Inflammatory macrophage treated with lipopolysaccharide for 1 hour (primary cell): ENCODE data around the gene RIT2.

ENCODE experiments used
- DNase-seq, 2 donors: peaks; one replicate each; pipeline ENCODE4 v3.0.0-alpha.2; 2020 to 2022

Gene RIT2

DNA sequence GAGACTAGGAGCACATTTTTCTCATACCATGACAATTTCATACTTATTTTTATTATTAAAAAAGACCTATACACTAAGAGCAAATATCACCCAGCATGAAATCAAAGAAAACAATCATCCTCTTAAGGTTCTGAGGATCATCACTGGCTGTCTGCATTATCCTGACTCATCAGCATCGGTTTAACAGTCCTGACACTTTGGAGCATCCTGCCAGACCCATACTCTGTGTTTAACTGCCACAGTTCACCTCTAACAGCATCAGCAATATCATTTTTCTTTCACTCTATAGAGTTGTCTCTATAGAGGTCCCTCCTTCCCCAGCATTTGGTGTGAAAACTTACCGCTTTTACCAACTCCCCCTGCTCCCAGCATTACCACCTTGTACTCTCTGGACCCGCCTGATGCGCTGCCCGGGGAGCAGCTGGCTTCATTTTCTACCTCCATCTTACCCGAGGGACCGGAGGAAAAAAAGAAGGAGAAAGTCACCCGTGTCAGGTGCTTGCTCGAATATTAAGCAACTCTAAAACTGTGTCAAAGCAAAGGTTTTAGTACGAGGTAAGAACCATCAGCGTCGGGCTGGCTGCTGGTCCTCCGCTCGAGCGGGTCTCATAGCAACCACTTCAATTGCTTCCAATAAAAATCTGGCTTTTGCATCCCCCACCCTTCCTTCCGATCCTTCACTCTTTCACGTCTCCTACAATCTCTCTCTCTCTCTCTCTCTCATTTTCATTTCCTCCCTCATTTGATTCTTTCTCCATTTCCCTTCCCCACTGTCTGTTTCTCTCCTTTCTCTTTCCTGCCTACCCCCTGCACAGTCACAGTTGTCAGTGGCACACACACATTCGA, at the start of gene RIT2:
TSS of gene RIT2 (minus strand) at position 610 of the 846 bp plus-strand sequence.
- DNase-seq: no peak

- DNase-seq: no peak
Observed at GRCh38 chr18:43161528-43161927, 46.0 kb upstream of the RIT2 start.

GRCh38 chr18:43160509-43160908, 45.0 kb upstream of the RIT2 start:
- DNase-seq: no peak

DNA sequence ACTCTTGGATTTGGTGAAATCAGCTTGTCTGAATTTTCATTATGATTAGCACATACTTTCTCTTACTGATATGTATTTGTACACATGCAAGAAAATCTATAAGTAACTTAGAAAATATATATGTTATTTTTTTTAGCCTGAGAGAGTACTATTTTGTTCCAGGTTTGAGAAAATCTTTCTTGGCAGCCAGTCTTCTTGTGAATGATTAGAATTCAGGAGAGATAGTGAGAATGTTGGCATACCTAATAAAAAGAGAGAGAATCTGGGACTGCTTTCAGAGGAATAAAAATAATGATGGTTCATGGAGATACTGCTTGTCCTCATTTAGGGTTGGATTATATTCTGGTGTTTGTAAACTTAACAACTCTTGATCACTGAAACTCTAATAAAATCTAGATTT, 44.4 kb upstream of the RIT2 start:
- DNase-seq: no peak

- DNase-seq: no peak
Observed at GRCh38 chr18:43159086-43159770, 43.7 kb upstream of the RIT2 start.

GRCh38 chr18:43158381-43158780, 42.9 kb upstream of the RIT2 start:
- DNase-seq: no peak

- DNase-seq: no peak
Observed at GRCh38 chr18:43155842-43156241, 40.4 kb upstream of the RIT2 start.

GRCh38 chr18:43148231-43148630, 32.7 kb upstream of the RIT2 start:
- DNase-seq: no peak

DNA sequence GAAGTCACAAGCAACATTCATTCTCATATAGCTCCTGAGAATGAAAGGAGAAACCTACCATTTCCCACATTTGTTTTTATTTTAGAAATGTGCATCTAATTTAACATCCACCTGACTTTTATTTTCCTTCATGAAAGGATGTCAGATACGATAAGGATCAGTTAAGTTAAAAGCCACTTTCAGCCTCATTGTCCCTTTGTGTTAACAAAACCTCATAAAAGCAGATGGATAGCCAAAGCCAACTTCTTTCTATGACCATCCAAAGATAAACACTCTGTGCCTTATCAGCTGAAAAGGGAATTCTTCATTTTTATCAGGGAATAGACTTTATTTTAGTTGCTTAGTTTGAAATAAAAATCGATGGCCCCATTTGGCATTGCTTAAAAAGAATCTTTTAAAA, 25.7 kb upstream of the RIT2 start:
- no peak for DNase-seq

- DNase-seq: no peak
Observed at GRCh38 chr18:43139288-43139946, 23.9 kb upstream of the RIT2 start.

DNA sequence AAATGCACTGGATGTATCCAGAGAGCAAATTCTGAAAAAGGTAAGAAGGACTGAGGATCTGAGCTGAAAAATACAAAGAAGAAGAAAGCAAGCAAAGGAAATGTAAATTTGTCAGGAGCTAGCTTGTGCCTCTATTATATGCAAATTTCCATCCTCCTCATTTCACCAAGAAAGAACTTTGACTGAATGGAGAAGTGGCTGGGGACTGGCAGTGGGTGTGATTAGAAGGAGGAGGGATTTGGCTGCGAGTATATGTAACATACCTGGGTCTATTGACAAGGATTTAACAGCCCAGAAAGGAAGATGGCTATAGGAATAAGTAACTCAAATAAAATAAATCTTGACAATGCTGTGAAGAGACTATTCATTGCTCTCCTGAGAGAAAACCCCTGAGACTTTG, 19.4 kb upstream of the RIT2 start:
- no peak for DNase-seq

DNA sequence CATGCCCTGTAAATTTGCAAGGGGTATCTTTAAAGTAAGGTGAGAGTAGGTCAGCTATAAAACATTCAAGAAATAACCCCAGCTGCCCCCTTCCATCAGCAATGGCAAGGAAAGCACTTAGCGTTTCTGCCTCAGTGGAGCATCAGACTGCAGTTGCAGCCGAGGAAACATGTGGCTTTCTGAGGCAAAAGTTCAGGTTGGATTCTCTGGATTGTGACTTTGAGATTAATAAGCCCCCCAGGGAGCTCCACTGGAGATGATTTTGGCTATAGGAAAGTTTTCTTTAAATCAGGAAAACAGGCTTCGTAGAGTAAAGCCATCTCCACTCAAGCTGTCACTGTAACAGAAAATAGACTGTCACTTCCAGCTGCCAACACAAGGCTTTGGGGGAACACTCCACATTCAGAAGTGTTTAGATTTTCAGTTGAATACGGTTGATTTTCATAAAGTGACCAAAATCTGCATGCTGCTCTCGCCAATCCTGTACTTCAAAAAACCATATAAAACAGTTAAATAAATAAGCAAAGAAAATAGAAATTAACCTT, 15.3 kb upstream of the RIT2 start:
- DNase-seq: no peak

- DNase-seq: no peak
Observed at GRCh38 chr18:43129946-43130524, 14.6 kb upstream of the RIT2 start.

DNA sequence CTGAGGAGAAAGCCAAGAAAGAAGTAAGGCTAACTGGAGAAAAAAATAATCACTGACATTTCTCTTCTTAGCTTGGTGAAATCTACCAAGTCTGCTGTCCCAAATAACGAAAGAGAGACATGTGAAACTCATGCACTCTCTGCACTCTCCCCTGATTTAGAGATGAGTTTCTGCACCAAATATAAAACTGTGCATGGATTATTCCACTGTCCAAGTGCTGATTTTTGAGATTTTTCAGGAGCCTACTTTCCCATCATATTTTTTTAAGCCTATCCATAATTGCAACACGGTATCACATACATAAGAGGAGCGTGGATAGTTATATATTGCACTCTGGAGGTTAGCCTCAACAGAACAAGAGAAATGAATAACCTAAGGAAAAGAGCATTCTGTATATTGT, 10.0 kb upstream of the RIT2 start:
- no peak for DNase-seq

GRCh38 chr18:43122955-43123354, 7.5 kb upstream of the RIT2 start:
- no peak for DNase-seq

DNA sequence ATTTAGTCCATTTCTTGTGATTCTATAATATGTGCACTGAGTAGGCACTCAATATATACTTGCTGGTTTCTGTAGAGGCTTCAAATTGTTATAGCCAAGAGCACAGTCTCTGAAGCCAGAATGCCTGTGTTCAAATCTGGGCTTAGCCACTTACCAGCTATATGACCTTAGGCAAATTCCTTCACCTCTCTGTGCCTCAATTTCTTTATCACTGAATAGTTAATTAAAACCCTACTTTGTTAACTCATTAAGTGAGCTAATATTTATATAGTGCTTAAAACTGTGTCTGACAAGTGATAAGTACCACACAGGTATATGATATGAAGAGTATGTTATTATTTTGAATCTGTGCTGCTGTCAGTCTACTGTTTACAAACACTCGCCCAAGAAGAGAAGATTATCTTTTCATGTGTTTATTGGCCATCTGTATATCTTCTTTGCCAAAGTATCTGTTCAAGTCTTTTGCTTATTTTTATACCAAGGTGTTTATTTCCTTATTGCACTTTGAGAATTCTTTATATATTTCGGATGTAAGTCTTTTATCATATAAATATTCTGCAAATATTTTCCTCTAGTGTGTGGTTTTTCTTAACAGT, 1.3 kb upstream of the RIT2 start:
- DNase-seq: no peak

- DNase-seq: no peak
Observed at GRCh38 chr18:43113220-43113895, 2.1 kb downstream of the RIT2 start.

GRCh38 chr18:43108882-43109281, 6.6 kb downstream of the RIT2 start:
- no peak for DNase-seq

GRCh38 chr18:43108469-43108868, 7.0 kb downstream of the RIT2 start:
- DNase-seq: no peak

DNA sequence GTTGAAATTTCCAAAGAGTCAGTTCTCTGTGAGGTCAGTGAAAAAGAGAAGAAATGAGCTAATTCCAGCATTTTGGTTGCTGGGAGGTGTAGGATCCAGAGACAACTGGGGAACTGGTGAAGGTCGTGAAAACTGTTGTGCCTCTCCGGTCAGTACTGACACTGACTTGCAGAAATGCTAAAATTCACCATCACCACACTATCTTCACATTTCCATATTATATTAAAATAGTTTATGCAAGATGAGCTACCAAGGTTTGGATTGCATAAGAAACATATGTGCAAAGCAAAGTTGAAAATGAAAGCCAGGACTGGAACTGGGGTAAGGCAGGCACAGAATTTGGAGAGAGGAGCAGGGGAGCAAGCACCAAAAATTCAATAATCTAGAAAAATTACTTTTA, 21.8 kb downstream of the RIT2 start:
- DNase-seq: no peak

DNA sequence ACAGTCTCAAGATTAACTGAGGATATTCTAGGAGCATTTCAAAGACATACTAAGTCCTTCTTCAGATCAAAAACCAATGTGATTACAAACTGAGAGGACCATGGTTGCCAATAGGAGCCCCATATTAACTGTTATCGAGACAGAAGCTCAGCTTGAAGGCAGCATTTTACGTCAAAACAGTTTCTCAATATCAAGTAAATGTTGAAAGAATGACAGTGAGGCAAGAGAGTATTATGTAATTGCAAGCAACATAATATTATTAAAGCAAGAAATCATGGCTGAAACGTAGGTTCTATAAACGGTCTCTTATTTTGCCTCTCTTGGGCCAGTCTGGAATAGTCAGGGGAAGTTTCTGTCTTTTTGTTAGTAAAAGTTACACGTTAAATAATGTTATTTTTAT, 22.9 kb downstream of the RIT2 start:
- no peak for DNase-seq

- no peak for DNase-seq
Observed at GRCh38 chr18:43081396-43081795, 34.1 kb downstream of the RIT2 start.
